Neural cell (in vitro differentiated cells): Measurements from ENCODE around the gene CD3G. TPM values are rescaled to one million over a fixed set of nuclear protein-coding genes. Genes with fewer than 3 reads are reported as not detected.

Source experiments
- H2AFZ ChIP-seq: fragments of 200-600, 300-800 bp; sonication (generic), shearing (Covaris generic); 2 replicates; pipeline ENCODE4 v1.6.0; 2014; ENCODE audit warnings: low read depth, mild to moderate bottlenecking, antibody characterized with exemption, low read length, moderate library complexity
- H3F3A ChIP-seq: fragments of 200-600 bp; shearing (Covaris generic); 2 replicates; pipeline ENCODE4 v1.6.1; 2016; ENCODE audit warnings: mild to moderate bottlenecking, moderate library complexity, mixed read lengths, antibody characterized with exemption, low read length; ENCODE audit not compliant: insufficient read depth, poor library complexity, severe bottlenecking
- H3K27ac ChIP-seq: fragments of 200-600, 300-800 bp; sonication (generic), shearing (Covaris generic); 2 replicates; pipeline ENCODE4 v1.5.1; 2014; ENCODE audit warnings: mild to moderate bottlenecking, low read length, moderate library complexity
- H3K27me3 ChIP-seq: fragments of 300-800, 200-600 bp; sonication (generic), shearing (Covaris generic); 2 replicates; pipeline ENCODE4 v1.6.0; 2014; ENCODE audit warnings: mild to moderate bottlenecking, low read depth, low read length, moderate library complexity; ENCODE audit not compliant: insufficient read depth
- H3K36me3 ChIP-seq: fragments of 300-800, 200-600 bp; sonication (generic), shearing (Covaris generic); 2 replicates; pipeline ENCODE4 v1.5.1; 2014; ENCODE audit warnings: mild to moderate bottlenecking, antibody characterized with exemption, low read length, moderate library complexity; ENCODE audit not compliant: insufficient read depth
- H3K4me2 ChIP-seq: fragments of 300-800, 200-600 bp; sonication (generic), shearing (Covaris generic); 2 replicates; pipeline ENCODE4 v1.6.0; 2014; ENCODE audit warnings: mild to moderate bottlenecking, low read length
- H3K4me3 ChIP-seq: fragments of 300-800, 200-600 bp; sonication (generic), shearing (Covaris generic); 2 replicates; pipeline ENCODE4 v1.5.1; 2014; ENCODE audit warnings: mild to moderate bottlenecking, low read length, moderate library complexity
- H3K79me2 ChIP-seq: fragments of 200-600 bp; shearing (Covaris generic); replicated peaks from 2 replicates; pipeline ENCODE4 v1.6.0; 2014; ENCODE audit warnings: mild to moderate bottlenecking, low read length, moderate library complexity; ENCODE audit not compliant: insufficient read depth
- H3K9ac ChIP-seq: fragments of 300-800, 200-600 bp; sonication (generic), shearing (Covaris generic); 2 replicates; pipeline ENCODE4 v1.6.1; 2016; ENCODE audit warnings: mild to moderate bottlenecking, low read length, mixed read lengths
- H3K9me2 ChIP-seq: fragments of 200-600 bp; shearing (Covaris generic); 2 replicates; pipeline ENCODE4 v1.6.1; 2016; ENCODE audit warnings: mild to moderate bottlenecking, low read length, mixed read lengths; ENCODE audit not compliant: insufficient read depth
- H3K9me3 ChIP-seq: fragments of 200-600, 300-800 bp; sonication (generic), shearing (Covaris generic); 2 replicates; pipeline ENCODE4 v1.6.1; 2016; ENCODE audit warnings: mild to moderate bottlenecking, mixed run types, low read length, moderate library complexity, mixed read lengths
- H4K20me1 ChIP-seq: fragments of 200-600 bp; shearing (Covaris generic); 2 replicates; pipeline ENCODE4 v1.6.1; 2016; ENCODE audit warnings: mild to moderate bottlenecking, mixed run types; ENCODE audit not compliant: insufficient read depth
- EP300 ChIP-seq: fragments of 450-650 bp; conservative IDR thresholded peaks from 2 replicates; pipeline ENCODE4 v1.6.1; 2014; ENCODE audit warnings: antibody characterized with exemption, mild to moderate bottlenecking, moderate library complexity; ENCODE audit not compliant: poor library complexity, severe bottlenecking
- EZH2 ChIP-seq: fragments of 200-600, 300-800 bp; shearing (Covaris generic), sonication (generic); IDR thresholded peaks from 2 replicates; pipeline ENCODE4 v1.6.1; 2014; ENCODE audit warnings: antibody characterized with exemption, low read length, borderline replicate concordance, mild to moderate bottlenecking; ENCODE audit not compliant: insufficient read depth, poor library complexity, severe bottlenecking
- MXI1 ChIP-seq: fragments of 450-650 bp; conservative IDR thresholded peaks from 2 replicates; pipeline ENCODE4 v1.6.1; 2014; ENCODE audit warnings: antibody characterized with exemption, mild to moderate bottlenecking; ENCODE audit not compliant: poor library complexity, severe bottlenecking
- POLR2AphosphoS5 ChIP-seq: IDR thresholded peaks from 2 replicates; pipeline ENCODE4 v1.6.1; 2012
- RAD21 ChIP-seq: fragments of 450-650 bp; conservative IDR thresholded peaks from 2 replicates; pipeline ENCODE4 v1.6.1; 2014; ENCODE audit warnings: antibody characterized with exemption, mild to moderate bottlenecking, moderate library complexity
- REST ChIP-seq: IDR thresholded peaks from 2 replicates; pipeline ENCODE4 v1.6.1; 2012; ENCODE audit warnings: borderline replicate concordance
- SMC3 ChIP-seq: fragments of 450-650 bp; conservative IDR thresholded peaks from 2 replicates; pipeline ENCODE4 v1.6.1; 2014; ENCODE audit warnings: antibody characterized with exemption, mild to moderate bottlenecking, moderate library complexity; ENCODE audit not compliant: poor library complexity
- TAF1 ChIP-seq: IDR thresholded peaks from 2 replicates; pipeline ENCODE4 v1.6.1; 2012; ENCODE audit warnings: low read depth
- polyA plus RNA-seq: library from polyadenylated mRNA; depleted of rRNA; stranded (reverse); fragments of >200 nt; gene quantifications from 2 replicates; pipeline ENCODE4 v1.2.3, GENCODE V29; 2014
- TF ChIP-seq, protein P1 (sequence below): fragments of 450-650 bp; IDR thresholded peaks from 2 replicates; pipeline ENCODE4 v1.5.1; 2014; ENCODE audit warnings: antibody characterized with exemption, mild to moderate bottlenecking, moderate library complexity; ENCODE audit not compliant: poor library complexity, severe bottlenecking

CD3G gene
- polyA plus RNA-seq, 1 donor from 2014 or later, result not detected

DNA sequence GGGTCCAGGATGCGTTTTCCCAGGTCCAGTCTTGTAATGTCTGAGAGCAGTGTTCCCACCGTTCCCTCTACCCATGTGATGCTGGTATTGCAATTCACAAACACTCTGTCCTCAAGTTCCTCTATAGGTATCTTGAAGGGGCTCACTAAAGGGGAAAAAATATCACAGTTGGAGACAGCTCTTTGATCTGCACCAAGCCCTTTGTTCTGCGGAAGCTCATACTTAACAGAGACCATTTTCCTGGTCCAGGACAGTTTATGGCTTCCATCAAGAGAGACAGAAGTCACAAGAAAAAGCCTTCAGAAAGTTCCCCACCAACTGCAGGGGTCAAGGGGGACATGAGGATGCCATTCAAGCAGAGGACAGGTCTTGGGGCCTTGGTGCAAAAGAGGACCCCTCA, 3.7 kb upstream of the CD3G start:
- Histone ChIP-seq H3K27ac (no peak overlapping the region), H4K20me1 (no peaks in the 10 kb centered on the region), H3K4me3 (no peak overlapping the region), H2AFZ (no peak overlapping the region), H3K9ac (no peak overlapping the region), H3K27me3 (peaks cover under 1% of the 10 kb centered on the region), H3K9me2 (no peaks in the 10 kb centered on the region), H3K36me3 (no peaks in the 10 kb centered on the region), H3F3A (no peaks in the 10 kb centered on the region), H3K9me3 (no peaks in the 10 kb centered on the region), H3K79me2 (no peaks in the 10 kb centered on the region), H3K4me2 (no peak overlapping the region)
- TF ChIP-seq MXI1 (no peak), EZH2 (no peak), TAF1 (no peak), EP300 (no peak), REST (no peak), RAD21 (no peak), POLR2AphosphoS5 (no peak), SMC3 (no peak)
- TF ChIP-seq, protein P1, sequence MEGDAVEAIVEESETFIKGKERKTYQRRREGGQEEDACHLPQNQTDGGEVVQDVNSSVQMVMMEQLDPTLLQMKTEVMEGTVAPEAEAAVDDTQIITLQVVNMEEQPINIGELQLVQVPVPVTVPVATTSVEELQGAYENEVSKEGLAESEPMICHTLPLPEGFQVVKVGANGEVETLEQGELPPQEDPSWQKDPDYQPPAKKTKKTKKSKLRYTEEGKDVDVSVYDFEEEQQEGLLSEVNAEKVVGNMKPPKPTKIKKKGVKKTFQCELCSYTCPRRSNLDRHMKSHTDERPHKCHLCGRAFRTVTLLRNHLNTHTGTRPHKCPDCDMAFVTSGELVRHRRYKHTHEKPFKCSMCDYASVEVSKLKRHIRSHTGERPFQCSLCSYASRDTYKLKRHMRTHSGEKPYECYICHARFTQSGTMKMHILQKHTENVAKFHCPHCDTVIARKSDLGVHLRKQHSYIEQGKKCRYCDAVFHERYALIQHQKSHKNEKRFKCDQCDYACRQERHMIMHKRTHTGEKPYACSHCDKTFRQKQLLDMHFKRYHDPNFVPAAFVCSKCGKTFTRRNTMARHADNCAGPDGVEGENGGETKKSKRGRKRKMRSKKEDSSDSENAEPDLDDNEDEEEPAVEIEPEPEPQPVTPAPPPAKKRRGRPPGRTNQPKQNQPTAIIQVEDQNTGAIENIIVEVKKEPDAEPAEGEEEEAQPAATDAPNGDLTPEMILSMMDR, result no peak

GRCh38 chr11:118341261-118341660, 2.9 kb upstream of the CD3G start:
- Histone ChIP-seq H3K4me2 (no peak overlapping the region), H3K36me3 (no peaks in the 10 kb centered on the region), H3K27me3 (peaks cover 3% of the 10 kb centered on the region), H3K27ac (no peak overlapping the region), H3F3A (no peaks in the 10 kb centered on the region), H3K79me2 (no peaks in the 10 kb centered on the region), H2AFZ (no peak overlapping the region), H3K9me2 (no peaks in the 10 kb centered on the region), H3K9ac (no peak overlapping the region), H4K20me1 (no peaks in the 10 kb centered on the region), H3K9me3 (no peaks in the 10 kb centered on the region), H3K4me3 (no peak overlapping the region)
- TF ChIP-seq TAF1, result no peak
- TF ChIP-seq EP300, result no peak
- no peak for TF ChIP-seq SMC3
- TF ChIP-seq MXI1, result no peak
- no peak for TF ChIP-seq POLR2AphosphoS5
- no peak for TF ChIP-seq EZH2
- TF ChIP-seq RAD21, result no peak
